IPS-20b (cell line): ENCODE results near the gene A4GALT.
A peak's percentile ranks its signal among the peaks of the same experiment; 100 is the strongest.

Experiments used
- H3K27ac ChIP-seq: one replicate; pipeline ENCODE4 v1.5.1; 2013; ENCODE audit warnings: low read length
- H3K27me3 ChIP-seq: 2 replicates; pipeline ENCODE4 v1.6.1; 2013; ENCODE audit warnings: mild to moderate bottlenecking, low read length, inconsistent platforms; ENCODE audit not compliant: insufficient read depth
- H3K36me3 ChIP-seq: 2 replicates; pipeline ENCODE4 v1.6.1; 2013; ENCODE audit warnings: low read depth, mild to moderate bottlenecking, inconsistent platforms, low read length, moderate library complexity; ENCODE audit not compliant: insufficient read depth
- H3K4me1 ChIP-seq: 2 replicates; pipeline ENCODE4 v1.6.1; 2013; ENCODE audit warnings: mild to moderate bottlenecking, control low read depth, inconsistent platforms, low read length, moderate library complexity; ENCODE audit not compliant: insufficient read depth
- H3K4me3 ChIP-seq: 2 replicates; pipeline ENCODE4 v1.5.1; 2013; ENCODE audit warnings: mild to moderate bottlenecking, low read length, inconsistent platforms
- H3K9ac ChIP-seq: 2 replicates; pipeline ENCODE4 v1.6.1; 2013; ENCODE audit warnings: low read depth, mild to moderate bottlenecking, inconsistent platforms, low read length, moderate library complexity
- H3K9me3 ChIP-seq: 2 replicates; pipeline ENCODE4 v1.6.1; 2013; ENCODE audit warnings: mild to moderate bottlenecking, low read depth, low read length, inconsistent platforms; ENCODE audit not compliant: insufficient read depth

The A4GALT gene

DNA sequence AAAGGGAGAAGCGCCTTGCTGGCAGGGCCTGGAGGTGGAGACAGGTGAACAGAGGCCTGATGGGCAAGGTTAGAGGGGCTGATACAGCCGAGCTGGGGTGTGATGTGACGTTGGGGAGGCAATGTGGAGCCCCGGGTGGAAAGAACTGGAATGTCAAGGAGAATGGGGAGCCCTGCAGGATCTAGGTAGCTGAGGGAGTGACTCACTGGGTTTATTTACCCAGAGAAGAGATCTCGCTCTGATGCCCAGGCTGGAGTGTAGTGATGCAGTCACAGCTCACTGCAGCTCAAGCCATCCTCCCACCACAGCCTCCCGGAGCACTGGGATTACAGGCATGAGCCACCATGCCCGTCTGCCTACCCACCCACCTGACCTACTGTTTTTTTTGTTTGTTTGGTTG lies 69.5 kb downstream of the A4GALT start:
- H3K9me3 ChIP-seq: no peaks in the 10 kb centered on the region
- H3K27me3 ChIP-seq: no peaks in the 10 kb centered on the region
- no peak overlapping the region for H3K27ac ChIP-seq
- no peak overlapping the region for H3K4me3 ChIP-seq
- no peaks in the 10 kb centered on the region for H3K4me1 ChIP-seq
- H3K36me3 ChIP-seq: no peaks in the 10 kb centered on the region
- H3K9ac ChIP-seq: no peak overlapping the region

GRCh38 chr22:42649246-42650099 lies 71.2 kb downstream of the A4GALT start, which contains the start of gene CYB5R3:
CYB5R3 (minus strand) TSS chr22:42649392; CDS start chr22:42649315, 77 bp downstream.
- Histone ChIP-seq H3K36me3 (no peaks in the 10 kb centered on the region), H3K4me1 (peaks cover 3% of the 10 kb centered on the region; the same call in 1 of the 2 replicates), H3K27ac (peak within 1 kb of the TSS; percentile 97), H3K4me3 (peak within 1 kb of the TSS; percentile 94), H3K9me3 (no peaks in the 10 kb centered on the region), H3K27me3 (no peaks in the 10 kb centered on the region), H3K9ac (peak within 1 kb of the TSS; percentile 86)

GRCh38 chr22:42648368-42649245 lies 72.1 kb downstream of the A4GALT start:
- Histone ChIP-seq H3K9me3 (no peaks in the 10 kb centered on the region), H3K9ac (peak overlapping the region; percentile 83), H3K4me1 (peaks cover 6% of the 10 kb centered on the region; the same call in 1 of the 2 replicates), H3K4me3 (peak overlapping the region; percentile 94), H3K36me3 (no peaks in the 10 kb centered on the region), H3K27me3 (no peaks in the 10 kb centered on the region), H3K27ac (no peak overlapping the region)

DNA sequence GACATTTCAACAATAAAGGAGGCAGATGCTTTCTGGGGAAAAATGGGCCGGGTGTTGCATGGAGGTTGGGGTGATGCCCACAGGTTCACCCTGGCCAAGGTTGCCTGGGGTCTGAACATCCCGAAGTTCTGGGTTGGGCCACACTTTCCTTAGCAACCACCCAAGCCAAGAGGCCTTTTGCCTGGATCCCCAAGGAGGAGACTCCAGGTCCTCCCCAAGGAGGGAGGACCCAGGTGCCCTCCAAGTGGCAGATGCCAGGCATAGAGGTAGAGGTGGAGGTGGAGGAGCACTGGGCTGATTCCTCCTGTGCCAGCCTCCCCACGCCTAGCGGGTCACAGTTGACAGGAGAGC lies 72.7 kb downstream of the A4GALT start:
- H3K36me3 ChIP-seq: no peaks in the 10 kb centered on the region
- H3K4me1 ChIP-seq: peaks cover 6% of the 10 kb centered on the region; the same call in 1 of the 2 replicates
- H3K4me3 ChIP-seq: peak overlapping the region; percentile 94; the same call in 1 of the 2 replicates
- 0 out of 2 replicates have a peak overlapping the region, but pooled peaks have one; percentile 83 for H3K9ac ChIP-seq
- H3K9me3 ChIP-seq: no peaks in the 10 kb centered on the region
- no peaks in the 10 kb centered on the region for H3K27me3 ChIP-seq
- no peak overlapping the region for H3K27ac ChIP-seq

- no peak overlapping the region for H3K9ac ChIP-seq
- H3K4me1 ChIP-seq: peaks cover 6% of the 10 kb centered on the region; the same call in 1 of the 2 replicates
- H3K27ac ChIP-seq: no peak overlapping the region
Observed at GRCh38 chr22:42646569-42647525, 73.8 kb downstream of the A4GALT start.

DNA sequence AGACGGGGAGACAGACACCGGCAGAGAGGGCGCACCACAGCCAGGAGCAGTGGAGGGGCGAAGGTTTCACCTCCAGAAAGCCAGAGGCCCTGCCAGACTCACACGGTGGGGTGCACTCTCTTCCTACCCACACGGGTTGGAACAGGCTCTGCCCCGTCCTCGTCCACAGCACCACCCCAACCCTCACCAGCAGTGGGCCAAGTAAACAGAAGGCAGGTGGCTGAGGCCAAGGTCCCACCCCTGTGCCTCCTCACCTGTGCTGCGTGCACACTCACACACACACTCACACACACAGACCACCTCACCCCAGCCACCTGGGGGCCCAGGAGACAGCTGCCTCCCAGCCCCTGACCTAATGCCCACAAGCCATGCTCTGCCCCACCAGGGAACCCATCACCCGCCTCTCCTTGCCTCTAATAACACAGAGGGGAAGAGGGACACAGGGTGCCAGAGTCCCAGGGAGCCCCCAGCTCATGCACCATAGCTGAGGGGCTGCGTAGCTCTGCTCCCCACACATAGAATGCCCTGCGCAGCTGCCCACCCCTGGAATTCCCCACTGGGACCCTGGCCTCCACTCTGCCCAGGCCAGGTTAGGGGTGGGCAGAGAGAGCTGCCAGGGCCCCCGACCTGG lies 74.6 kb downstream of the A4GALT start:
- Histone ChIP-seq H3K27me3 (no peaks in the 10 kb centered on the region), H3K9ac (no peak overlapping the region), H3K27ac (no peak overlapping the region), H3K36me3 (no peaks in the 10 kb centered on the region), H3K4me1 (peaks cover 6% of the 10 kb centered on the region; the same call in 1 of the 2 replicates), H3K9me3 (no peaks in the 10 kb centered on the region), H3K4me3 (no peak overlapping the region)

More at GRCh38 chr22:42646569-42647525, 73.8 kb downstream of the A4GALT start:
- Histone ChIP-seq H3K27me3 (no peaks in the 10 kb centered on the region), H3K9me3 (no peaks in the 10 kb centered on the region), H3K36me3 (no peaks in the 10 kb centered on the region), H3K4me3 (no peak overlapping the region)

GRCh38 chr22:42645341-42645937 lies 75.2 kb downstream of the A4GALT start:
- Histone ChIP-seq H3K36me3 (no peaks in the 10 kb centered on the region), H3K9ac (no peak overlapping the region), H3K4me3 (no peak overlapping the region), H3K4me1 (peaks cover 6% of the 10 kb centered on the region; the same call in 1 of the 2 replicates), H3K27me3 (no peaks in the 10 kb centered on the region), H3K9me3 (no peaks in the 10 kb centered on the region), H3K27ac (no peak overlapping the region)

- Histone ChIP-seq H3K27me3 (no peaks in the 10 kb centered on the region), H3K27ac (no peak overlapping the region), H3K4me1 (peaks cover 6% of the 10 kb centered on the region), H3K4me3 (no peak overlapping the region), H3K36me3 (no peaks in the 10 kb centered on the region), H3K9ac (no peak overlapping the region), H3K9me3 (no peaks in the 10 kb centered on the region)
Observed at GRCh38 chr22:42644422-42645340, 76.0 kb downstream of the A4GALT start.

- Histone ChIP-seq H3K27ac (no peak overlapping the region), H3K27me3 (no peaks in the 10 kb centered on the region), H3K4me3 (no peak overlapping the region), H3K9ac (no peak overlapping the region), H3K36me3 (no peaks in the 10 kb centered on the region), H3K9me3 (no peaks in the 10 kb centered on the region), H3K4me1 (peaks cover 6% of the 10 kb centered on the region)
Observed at GRCh38 chr22:42643634-42644421, 76.8 kb downstream of the A4GALT start.
